H9 (cell line): ENCODE results near the gene DNAJC7. TPM values are rescaled to one million over a fixed set of nuclear protein-coding genes. Genes with fewer than 3 reads are reported as not detected.

Source experiments
- DNase-seq: peaks from one replicate; pipeline ENCODE4 v3.0.0-alpha.2; 2017
- H2AFZ ChIP-seq: one replicate; pipeline ENCODE4 v1.6.1; 2013; ENCODE audit warnings: mild to moderate bottlenecking, low read length, control low read depth, moderate library complexity
- H2AK5ac ChIP-seq: 2 replicates; pipeline ENCODE4 v1.6.1; 2013; ENCODE audit warnings: low read length, control low read depth, mixed read lengths; ENCODE audit not compliant: insufficient read length
- H2BK120ac ChIP-seq: one replicate; pipeline ENCODE4 v1.6.1; 2013; ENCODE audit warnings: low read depth, mild to moderate bottlenecking, low read length, control low read depth, inconsistent platforms; ENCODE audit not compliant: poor library complexity, severe bottlenecking
- H2BK12ac ChIP-seq: 2 replicates; pipeline ENCODE4 v1.6.1; 2013; ENCODE audit warnings: low read length, control low read depth, mixed read lengths, low read depth; ENCODE audit not compliant: insufficient read length
- H2BK15ac ChIP-seq: 2 replicates; pipeline ENCODE4 v1.6.1; 2013; ENCODE audit warnings: low read depth, low read length, control low read depth
- H2BK20ac ChIP-seq: one replicate; pipeline ENCODE4 v1.6.1; 2013; ENCODE audit warnings: low read depth, mild to moderate bottlenecking, low read length, control low read depth, inconsistent platforms; ENCODE audit not compliant: poor library complexity, severe bottlenecking
- H2BK5ac ChIP-seq: 2 replicates; pipeline ENCODE4 v1.6.1; 2013; ENCODE audit warnings: low read length, control low read depth, mixed read lengths; ENCODE audit not compliant: insufficient read length
- H3K14ac ChIP-seq: 2 replicates; pipeline ENCODE4 v1.6.1; 2013; ENCODE audit warnings: low read length, control low read depth; ENCODE audit not compliant: insufficient read depth
- H3K18ac ChIP-seq: 2 replicates; pipeline ENCODE4 v1.6.1; 2013; ENCODE audit warnings: low read depth, mild to moderate bottlenecking, mixed read lengths, low read length, control low read depth; ENCODE audit not compliant: insufficient read length
- H3K23ac ChIP-seq: 2 replicates; pipeline ENCODE4 v1.6.1; 2013; ENCODE audit warnings: low read length, control low read depth, mixed read lengths, low read depth; ENCODE audit not compliant: insufficient read length
- H3K23me2 ChIP-seq: 2 replicates; pipeline ENCODE4 v1.6.1; 2013; ENCODE audit warnings: low read depth, mild to moderate bottlenecking, mixed read lengths, low read length, control low read depth; ENCODE audit not compliant: insufficient read length, poor library complexity, severe bottlenecking
- H3K27ac ChIP-seq: 2 replicates; pipeline ENCODE4 v1.5.1; 2013; ENCODE audit warnings: low read length, control low read depth, mixed read lengths, low read depth; ENCODE audit not compliant: insufficient read length
- H3K27me3 ChIP-seq: 2 replicates; pipeline ENCODE4 v1.6.1; 2013; ENCODE audit warnings: low read length, control low read depth, inconsistent platforms; ENCODE audit not compliant: insufficient read depth
- H3K4ac ChIP-seq: 2 replicates; pipeline ENCODE4 v1.6.1; 2013; ENCODE audit warnings: low read depth, mild to moderate bottlenecking, control low read depth, inconsistent platforms, low read length, moderate library complexity
- H3K4me1 ChIP-seq: 2 replicates; pipeline ENCODE4 v1.6.1; 2013; ENCODE audit warnings: low read length, control low read depth, inconsistent platforms; ENCODE audit not compliant: insufficient read depth
- H3K4me2 ChIP-seq: 2 replicates; pipeline ENCODE4 v1.6.1; 2013; ENCODE audit warnings: low read length, control low read depth, mixed read lengths; ENCODE audit not compliant: insufficient read length, insufficient read depth
- H3K56ac ChIP-seq: 2 replicates; pipeline ENCODE4 v1.6.1; 2013; ENCODE audit warnings: low read depth, mild to moderate bottlenecking, mixed read lengths, low read length, control low read depth; ENCODE audit not compliant: insufficient read length
- H3K79me1 ChIP-seq: 2 replicates; pipeline ENCODE4 v1.6.1; 2013; ENCODE audit warnings: low read depth, mild to moderate bottlenecking, moderate library complexity, low read length, control low read depth, inconsistent platforms; ENCODE audit not compliant: insufficient read depth, poor library complexity, severe bottlenecking
- H3K79me2 ChIP-seq: 2 replicates; pipeline ENCODE4 v1.6.1; 2013; ENCODE audit warnings: low read length, control low read depth, inconsistent platforms; ENCODE audit not compliant: insufficient read depth
- H3K9ac ChIP-seq: 2 replicates; pipeline ENCODE4 v1.6.1; 2013; ENCODE audit warnings: low read length, control low read depth, mixed read lengths; ENCODE audit not compliant: insufficient read length; ENCODE audit errors: extremely low read depth
- H3K9me3 ChIP-seq: one replicate; pipeline ENCODE4 v1.6.1; 2013; ENCODE audit warnings: low read depth, low read length, inconsistent platforms; ENCODE audit not compliant: control insufficient read depth
- H3T11ph ChIP-seq: one replicate; pipeline ENCODE4 v1.6.1; 2013; ENCODE audit warnings: mild to moderate bottlenecking, low read length, control low read depth, inconsistent platforms
- H4K20me1 ChIP-seq: one replicate; pipeline ENCODE4 v1.6.1; 2013; ENCODE audit not compliant: control insufficient read depth, insufficient read length, insufficient read depth
- H4K5ac ChIP-seq: 2 replicates; pipeline ENCODE4 v1.6.1; 2013; ENCODE audit warnings: low read depth, mild to moderate bottlenecking, mixed read lengths, low read length, control low read depth; ENCODE audit not compliant: insufficient read length
- H4K8ac ChIP-seq: replicated peaks from 2 replicates; pipeline ENCODE4 v1.6.1; 2013; ENCODE audit warnings: low read length, control low read depth, mixed read lengths, low read depth; ENCODE audit not compliant: insufficient read length
- H4K91ac ChIP-seq: 2 replicates; pipeline ENCODE4 v1.6.1; 2013; ENCODE audit warnings: low read depth, mild to moderate bottlenecking, moderate library complexity, mixed read lengths, low read length, control low read depth; ENCODE audit not compliant: insufficient read length
- H3K27ac Mint-ChIP-seq, 3 experiments: 2 replicates in 2 of 3; 3 replicates in 1 of 3; pipeline ENCODE4 v1.8.0; 2020 to 2021; ENCODE audit warnings: mixed read lengths in 3 of 3, mild to moderate bottlenecking in 1 of 3, moderate library complexity in 1 of 3
- H3K27me3 Mint-ChIP-seq: 2 replicates; pipeline ENCODE4 v1.8.0; 2021; ENCODE audit warnings: low read depth, mild to moderate bottlenecking, moderate library complexity, mixed read lengths
- H3K36me3 Mint-ChIP-seq, 3 experiments: 2 replicates in 2 of 3; 3 replicates in 1 of 3; pipeline ENCODE4 v1.8.0; 2020 to 2021; ENCODE audit warnings: low read depth in 3 of 3, mixed read lengths in 3 of 3; ENCODE audit not compliant: insufficient read depth in 1 of 3
- H3K4me1 Mint-ChIP-seq, 2 experiments: 2 replicates each; pipeline ENCODE4 v1.8.0; 2020; ENCODE audit warnings: mixed read lengths in 2 of 2
- H3K4me3 Mint-ChIP-seq, 2 experiments: 2 replicates in 1 of 2; 3 replicates in 1 of 2; pipeline ENCODE4 v1.8.0; 2020 to 2021; ENCODE audit warnings: mild to moderate bottlenecking in 2 of 2, mixed read lengths in 2 of 2, moderate library complexity in 1 of 2
- H3K9me3 Mint-ChIP-seq, 2 experiments: 2 replicates in 1 of 2; 3 replicates in 1 of 2; pipeline ENCODE4 v1.8.0; 2020; ENCODE audit warnings: mild to moderate bottlenecking in 2 of 2, mixed read lengths in 2 of 2, moderate library complexity in 1 of 2
- WGBS: extraction: QIAGEN DNeasy Blood & Tissue Kit; methylation state at CpG from one replicate; pipeline ENCODE4 v1.1.7; 2013; ENCODE audit warnings: missing lambda C conversion rate, low lambda C conversion rate, mixed read lengths; ENCODE audit not compliant: insufficient read length; ENCODE audit errors: extremely low coverage; 5-methylcytosine and 5-hydroxymethylcytosine counted together
- total RNA-seq: library from RNA; stranded (reverse); gene quantifications from 2 replicates; pipeline ENCODE4 v1.2.1, GENCODE V29; 2021
- TF ChIP-seq, protein P1 (sequence below): fragments of 200-600 bp; sonication (generic); conservative IDR thresholded peaks from 3 replicates; pipeline ENCODE4 v1.8.0; 2021; ENCODE audit warnings: antibody characterized with exemption, mild to moderate bottlenecking

Gene DNAJC7
- total RNA-seq, 1 experiment from 2014 or later = 141 TPM

DNA sequence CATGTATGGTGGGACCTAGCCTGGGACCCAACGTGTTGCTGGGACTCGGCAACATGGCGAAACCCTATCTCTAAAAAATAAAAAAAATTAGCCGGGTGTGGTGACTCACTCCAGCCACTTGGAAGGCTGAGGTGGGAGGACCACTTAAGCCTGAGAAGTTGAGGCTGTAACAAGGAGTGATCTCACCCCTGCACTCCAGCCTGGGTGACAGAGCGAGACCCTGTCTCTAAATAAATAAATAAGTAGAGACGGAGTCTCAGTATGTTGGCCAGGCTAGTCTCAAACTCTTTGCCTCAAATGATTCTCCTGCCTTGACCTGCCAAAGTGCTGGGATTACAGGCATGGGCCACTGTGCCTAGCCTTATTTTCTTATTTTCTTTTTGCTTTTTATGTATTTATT is 60.7 kb downstream of the DNAJC7 start:
- no peak overlapping the region for H2BK120ac ChIP-seq
- no peaks in the 10 kb centered on the region for H3K23me2 ChIP-seq
- H3K23ac ChIP-seq = no peak overlapping the region
- H3K4me2 ChIP-seq = no peak overlapping the region
- H3K9me3 ChIP-seq = no peaks in the 10 kb centered on the region
- no peak overlapping the region for H2BK20ac ChIP-seq
- no peak overlapping the region for H4K91ac ChIP-seq
- H3K14ac ChIP-seq = no peak overlapping the region
- Mint-ChIP-seq H3K27me3 (no peaks in the 10 kb centered on the region), H3K36me3 (no peaks in the 10 kb centered on the region; a peak in 2 of 7 replicates), H3K4me1 (peaks cover 28 to 31% of the 10 kb centered on the region in 2 experiments), H3K4me3 (no peak overlapping the region), H3K27ac (no peak overlapping the region; a peak in 1 of 7 replicates), H3K9me3 (no peaks in the 10 kb centered on the region)
- H2BK5ac ChIP-seq = no peak overlapping the region
- no peak overlapping the region for H2BK12ac ChIP-seq
- H3K56ac ChIP-seq = no peak overlapping the region
- H2BK15ac ChIP-seq = no peak overlapping the region
- TF ChIP-seq, protein P1, sequence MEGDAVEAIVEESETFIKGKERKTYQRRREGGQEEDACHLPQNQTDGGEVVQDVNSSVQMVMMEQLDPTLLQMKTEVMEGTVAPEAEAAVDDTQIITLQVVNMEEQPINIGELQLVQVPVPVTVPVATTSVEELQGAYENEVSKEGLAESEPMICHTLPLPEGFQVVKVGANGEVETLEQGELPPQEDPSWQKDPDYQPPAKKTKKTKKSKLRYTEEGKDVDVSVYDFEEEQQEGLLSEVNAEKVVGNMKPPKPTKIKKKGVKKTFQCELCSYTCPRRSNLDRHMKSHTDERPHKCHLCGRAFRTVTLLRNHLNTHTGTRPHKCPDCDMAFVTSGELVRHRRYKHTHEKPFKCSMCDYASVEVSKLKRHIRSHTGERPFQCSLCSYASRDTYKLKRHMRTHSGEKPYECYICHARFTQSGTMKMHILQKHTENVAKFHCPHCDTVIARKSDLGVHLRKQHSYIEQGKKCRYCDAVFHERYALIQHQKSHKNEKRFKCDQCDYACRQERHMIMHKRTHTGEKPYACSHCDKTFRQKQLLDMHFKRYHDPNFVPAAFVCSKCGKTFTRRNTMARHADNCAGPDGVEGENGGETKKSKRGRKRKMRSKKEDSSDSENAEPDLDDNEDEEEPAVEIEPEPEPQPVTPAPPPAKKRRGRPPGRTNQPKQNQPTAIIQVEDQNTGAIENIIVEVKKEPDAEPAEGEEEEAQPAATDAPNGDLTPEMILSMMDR = no peak
- no peak overlapping the region for H2AFZ ChIP-seq
- H3K9ac ChIP-seq = no peak overlapping the region
- H3K79me2 ChIP-seq = no peaks in the 10 kb centered on the region
- no peak overlapping the region for H3K27ac ChIP-seq
- H4K8ac ChIP-seq = no peak overlapping the region
- H3K18ac ChIP-seq = no peak overlapping the region
- no CpG with 5 or more reads among the region's 6 CpGs for WGBS
- H3T11ph ChIP-seq = no peak overlapping the region
- H4K20me1 ChIP-seq = no peaks in the 10 kb centered on the region
- H2AK5ac ChIP-seq = no peak overlapping the region
- no peak overlapping the region for H4K5ac ChIP-seq
- H3K4ac ChIP-seq = no peak overlapping the region
- no peaks in the 10 kb centered on the region for H3K27me3 ChIP-seq
- no peak for DNase-seq
- no peaks in the 10 kb centered on the region for H3K79me1 ChIP-seq
- peaks cover 2% of the 10 kb centered on the region; the same call in 1 of the 2 replicates for H3K4me1 ChIP-seq
